H1 (cell line): ENCODE results near the gene SND1. TPM values are rescaled to one million over a fixed set of nuclear protein-coding genes. Genes with fewer than 3 reads are reported as not detected.

Experiments used
- CTCF ChIA-PET: fragments of 300-600 bp; sonication (Branson Sonifier 250); formaldehyde crosslinking; loops from one replicate; lab custom pipeline; 2021; ENCODE audit not compliant: partially characterized antibody; lab: Charles Lee
- POLR2A ChIA-PET: fragments of 300-600 bp; sonication (Branson Sonifier 250); formaldehyde crosslinking; loops from one replicate; lab custom pipeline; 2021; ENCODE audit warnings: inconsistent platforms; ENCODE audit not compliant: partially characterized antibody; lab: Charles Lee
- DNase-seq, 2 experiments: peaks; one replicate each; pipeline versions ENCODE4 v3.0.0 to v3.0.0-alpha.2; 2010 to 2022; ENCODE audit warnings: low spot score in 2 of 2, low read depth in 1 of 2, mixed read lengths in 1 of 2
- FAIRE-seq: peaks from 2 replicates; lab custom pipeline; 2011; peaks lifted over from hg19 to GRCh38; lab: Jason Lieb, UNC
- H2AFZ ChIP-seq: 2 replicates; pipeline ENCODE4 v1.8.1; 2012; ENCODE audit warnings: low read length, inconsistent platforms
- H2AK5ac ChIP-seq: 2 replicates; pipeline ENCODE4 v1.6.1; 2013; ENCODE audit warnings: low read depth, low read length
- H2BK120ac ChIP-seq: replicated peaks from 2 replicates; pipeline ENCODE3; 2013; ENCODE audit warnings: low read depth, low read length, inconsistent platforms
- H2BK12ac ChIP-seq: 2 replicates; pipeline ENCODE4 v1.6.1; 2013; ENCODE audit warnings: low read depth, low read length
- H2BK15ac ChIP-seq: 2 replicates; pipeline ENCODE4 v1.6.1; 2013; ENCODE audit warnings: low read length
- H2BK20ac ChIP-seq: 2 replicates; pipeline ENCODE4 v1.6.1; 2013; ENCODE audit warnings: low read length
- H2BK5ac ChIP-seq: 2 replicates; pipeline ENCODE4 v1.6.1; 2013; ENCODE audit warnings: low read depth, low read length
- H3K14ac ChIP-seq: 2 replicates; pipeline ENCODE4 v1.6.1; 2013; ENCODE audit warnings: inconsistent platforms; ENCODE audit not compliant: insufficient read length
- H3K18ac ChIP-seq: 2 replicates; pipeline ENCODE4 v1.6.1; 2013; ENCODE audit warnings: low read length; ENCODE audit errors: extremely low read depth
- H3K23ac ChIP-seq: 2 replicates; pipeline ENCODE4 v1.6.1; 2013; ENCODE audit warnings: inconsistent platforms; ENCODE audit not compliant: insufficient read length
- H3K23me2 ChIP-seq: 2 replicates; pipeline ENCODE4 v1.6.1; 2013; ENCODE audit warnings: low read depth, low read length
- H3K27ac ChIP-seq: 2 replicates; pipeline ENCODE4 v1.6.1; 2011; ENCODE audit warnings: low read depth, low read length, inconsistent platforms
- H3K27me3 ChIP-seq, 4 experiments: replicated peaks in 1 of 4; 1 replicate in 1 of 4; 2 replicates in 3 of 4; pipeline versions ENCODE4 v1.6.1 to v1.8.1; 2011 to 2013; ENCODE audit warnings: low read length in 3 of 4, mild to moderate bottlenecking in 3 of 4, inconsistent platforms in 2 of 4, mixed read lengths in 2 of 4, moderate library complexity in 1 of 4; ENCODE audit not compliant: control insufficient read depth in 3 of 4, insufficient read depth in 3 of 4; ENCODE audit errors: extremely low read depth in 1 of 4
- H3K36me3 ChIP-seq, 4 experiments: 2 replicates each; pipeline versions ENCODE4 v1.6.1 to v1.8.1; 2011 to 2013; ENCODE audit warnings: mild to moderate bottlenecking in 4 of 4, low read length in 3 of 4, moderate library complexity in 2 of 4, control low read depth in 1 of 4, inconsistent platforms in 1 of 4; ENCODE audit not compliant: insufficient read depth in 4 of 4, control insufficient read depth in 2 of 4
- H3K4ac ChIP-seq: replicated peaks from 2 replicates; pipeline ENCODE3; 2013; ENCODE audit warnings: low read length, low read depth, mixed read lengths, inconsistent platforms; ENCODE audit not compliant: insufficient read length
- H3K4me1 ChIP-seq, 4 experiments: replicated peaks in 1 of 4; 1 replicate in 1 of 4; 2 replicates in 3 of 4; pipeline versions ENCODE4 v1.6.1 to v1.8.1; 2011 to 2013; ENCODE audit warnings: low read length in 3 of 4, inconsistent platforms in 2 of 4, mixed read lengths in 1 of 4; ENCODE audit not compliant: insufficient read depth in 4 of 4, control insufficient read depth in 3 of 4
- H3K4me2 ChIP-seq, 2 experiments: 2 replicates each; pipeline versions ENCODE4 v1.6.1 to v1.8.1; 2011 to 2013; ENCODE audit warnings: low read depth in 2 of 2, low read length in 2 of 2, control low read depth in 1 of 2, inconsistent platforms in 1 of 2, mild to moderate bottlenecking in 1 of 2; ENCODE audit not compliant: insufficient read depth in 1 of 2
- H3K4me3 ChIP-seq, 4 experiments: fragments of 200-600, 300-600 bp in 1 of 4; sonication (generic), shearing (Covaris generic), sonication (Bioruptor Twin) in 1 of 4; 2 replicates each; pipeline versions ENCODE4 v1.5.1 to v1.8.1; 2011 to 2016; ENCODE audit warnings: low read length in 4 of 4, low read depth in 3 of 4, control low read depth in 2 of 4, inconsistent platforms in 2 of 4, mild to moderate bottlenecking in 2 of 4, mixed read lengths in 1 of 4, moderate library complexity in 1 of 4; ENCODE audit not compliant: insufficient read depth in 2 of 4; ENCODE audit errors: extremely low read depth in 1 of 4
- H3K56ac ChIP-seq: replicated peaks from 2 replicates; pipeline ENCODE3; 2013; ENCODE audit warnings: low read depth, mild to moderate bottlenecking, mixed read lengths, low read length, inconsistent platforms; ENCODE audit not compliant: insufficient read length
- H3K79me1 ChIP-seq: 2 replicates; pipeline ENCODE4 v1.6.1; 2013; ENCODE audit warnings: low read depth, low read length, control low read depth
- H3K79me2 ChIP-seq, 2 experiments: 2 replicates each; pipeline versions ENCODE4 v1.6.1 to v1.8.1; 2012 to 2013; ENCODE audit warnings: low read length in 2 of 2, mild to moderate bottlenecking in 2 of 2, inconsistent platforms in 1 of 2; ENCODE audit not compliant: insufficient read depth in 2 of 2, control insufficient read depth in 1 of 2
- H3K9ac ChIP-seq, 4 experiments: replicated peaks in 1 of 4; 1 replicate in 1 of 4; 2 replicates in 3 of 4; pipeline versions ENCODE4 v1.6.1 to v1.8.1; 2011 to 2013; ENCODE audit warnings: low read depth in 3 of 4, low read length in 3 of 4, control low read depth in 2 of 4, mild to moderate bottlenecking in 2 of 4, moderate library complexity in 2 of 4, inconsistent platforms in 1 of 4; ENCODE audit errors: extremely low read depth in 1 of 4
- H3K9me3 ChIP-seq, 2 experiments: 2 replicates each; pipeline versions ENCODE4 v1.6.1 to v1.8.1; 2012 to 2013; ENCODE audit warnings: mild to moderate bottlenecking in 2 of 2, moderate library complexity in 2 of 2, control low read depth in 1 of 2, inconsistent platforms in 1 of 2, low read depth in 1 of 2, low read length in 1 of 2, mixed read lengths in 1 of 2; ENCODE audit not compliant: insufficient read depth in 2 of 2
- H4K20me1 ChIP-seq, 2 experiments: replicated peaks in 1 of 2; 2 replicates each; pipeline versions ENCODE3 to v1.8.1; 2011 to 2013; ENCODE audit warnings: inconsistent platforms in 2 of 2, low read length in 2 of 2, mild to moderate bottlenecking in 1 of 2; ENCODE audit not compliant: insufficient read depth in 2 of 2, control insufficient read depth in 1 of 2
- H4K5ac ChIP-seq: 2 replicates; pipeline ENCODE4 v1.6.1; 2013; ENCODE audit warnings: low read length, low read depth, mixed read lengths, inconsistent platforms; ENCODE audit not compliant: insufficient read length
- H4K8ac ChIP-seq: 2 replicates; pipeline ENCODE4 v1.8.0; 2013; ENCODE audit warnings: mild to moderate bottlenecking, moderate library complexity, low read length, inconsistent platforms; ENCODE audit not compliant: insufficient read depth; ENCODE audit errors: extremely low read depth
- H4K91ac ChIP-seq: replicated peaks from 2 replicates; pipeline ENCODE3; 2013; ENCODE audit warnings: low read length, mixed read lengths, inconsistent platforms; ENCODE audit not compliant: insufficient read length
- BCL11A ChIP-seq, 2 experiments: IDR thresholded peaks; one replicate each; pipeline ENCODE4 v1.6.1; 2011; ENCODE audit warnings: low read depth in 2 of 2, low read length in 2 of 2, mild to moderate bottlenecking in 2 of 2
- GABPA ChIP-seq: IDR thresholded peaks from 2 replicates; pipeline ENCODE4 v1.6.1; 2011; ENCODE audit warnings: mild to moderate bottlenecking, low read length, moderate library complexity, borderline replicate concordance; ENCODE audit not compliant: insufficient read depth
- HDAC2 ChIP-seq, 2 experiments: fragments of 300-600 bp in 1 of 2; sonication (generic) in 1 of 2; IDR thresholded peaks; 2 replicates each; pipeline ENCODE4 v1.6.1; 2011 to 2012; ENCODE audit warnings: low read depth in 2 of 2, low read length in 2 of 2, mild to moderate bottlenecking in 2 of 2, moderate library complexity in 2 of 2, borderline replicate concordance in 1 of 2, inconsistent platforms in 1 of 2
- KDM4A ChIP-seq: IDR thresholded peaks from one replicate; pipeline ENCODE4 v1.7.1; 2012; ENCODE audit warnings: low read depth, mild to moderate bottlenecking, moderate library complexity, low read length, inconsistent platforms; ENCODE audit not compliant: severe bottlenecking
- PHF8 ChIP-seq: fragments of 200-600 bp; sonication (generic); conservative IDR thresholded peaks from 2 replicates; pipeline ENCODE4 v1.7.1; 2012; ENCODE audit warnings: low read depth, mild to moderate bottlenecking, inconsistent platforms, low read length, moderate library complexity
- RXRA ChIP-seq: IDR thresholded peaks from 2 replicates; pipeline ENCODE4 v1.6.1; 2011; ENCODE audit warnings: low read depth, mild to moderate bottlenecking, low read length, moderate library complexity; ENCODE audit not compliant: insufficient read depth
- SP4 ChIP-seq: IDR thresholded peaks from 2 replicates; pipeline ENCODE4 v1.6.1; 2012; ENCODE audit warnings: low read length, inconsistent platforms
- TAF1 ChIP-seq: IDR thresholded peaks from 2 replicates; pipeline ENCODE4 v1.6.1; 2011; ENCODE audit warnings: mild to moderate bottlenecking, low read depth, low read length
- TEAD4 ChIP-seq: IDR thresholded peaks from 2 replicates; pipeline ENCODE4 v1.6.1; 2012; ENCODE audit warnings: low read depth, low read length, inconsistent platforms, mixed read lengths
- WGBS, 2 experiments: shearing (Covaris generic) in 1 of 2; methylation state at CpG; one replicate each; pipeline versions ENCODE4 v1.1.6 to v1.1.7; 2013 to 2015; ENCODE audit warnings: low lambda C conversion rate in 2 of 2, mixed read lengths in 2 of 2, inconsistent platforms in 1 of 2, low coverage in 1 of 2, missing lambda C conversion rate in 1 of 2; ENCODE audit not compliant: insufficient replicate concordance in 2 of 2, insufficient coverage in 1 of 2, insufficient read length in 1 of 2; ENCODE audit errors: extremely low coverage in 1 of 2, missing lambda C conversion rate in 1 of 2; 5-methylcytosine and 5-hydroxymethylcytosine counted together
- polyA plus RNA-seq, 7 experiments: library from polyadenylated mRNA; depleted of rRNA in 3 of 7; stranded (reverse) in 5 of 7; unstranded in 2 of 7; fragments of >200 nt in 5 of 7; fragments of 200-250 nt in 2 of 7; gene quantifications; 1 replicate in 5 of 7; 2 replicates in 1 of 7; 4 replicates in 1 of 7; pipeline versions ENCODE4 v1.2.1 to v1.2.3, GENCODE V29; 2011 to 2013; ENCODE audit warnings: missing spikeins in 2 of 7, mixed read lengths in 2 of 7
- total RNA-seq: library from RNA; stranded (reverse); fragmentation: NEBNext Ultra II Directional; extraction: Animal tissue kit (Norgen Biotek cat#: 25700); gene quantifications from 2 replicates; pipeline ENCODE4 v1.2.1, GENCODE V29; 2021
- TF ChIP-seq, protein P1 (sequence below): IDR thresholded peaks from 2 replicates; pipeline ENCODE4 v1.6.1; 2011; ENCODE audit warnings: low read depth, mild to moderate bottlenecking, low read length; ENCODE audit not compliant: insufficient read depth
- TF ChIP-seq, protein P2 (sequence below): IDR thresholded peaks from 2 replicates; pipeline ENCODE4 v1.6.1; 2012; ENCODE audit warnings: low read length, inconsistent platforms

Gene SND1
- total and polyA plus RNA-seq, 2 of the 8 experiments (the other 6 are each of a cell fraction or from before 2014, with no cell fraction given), result 122 to 290 TPM

DNA sequence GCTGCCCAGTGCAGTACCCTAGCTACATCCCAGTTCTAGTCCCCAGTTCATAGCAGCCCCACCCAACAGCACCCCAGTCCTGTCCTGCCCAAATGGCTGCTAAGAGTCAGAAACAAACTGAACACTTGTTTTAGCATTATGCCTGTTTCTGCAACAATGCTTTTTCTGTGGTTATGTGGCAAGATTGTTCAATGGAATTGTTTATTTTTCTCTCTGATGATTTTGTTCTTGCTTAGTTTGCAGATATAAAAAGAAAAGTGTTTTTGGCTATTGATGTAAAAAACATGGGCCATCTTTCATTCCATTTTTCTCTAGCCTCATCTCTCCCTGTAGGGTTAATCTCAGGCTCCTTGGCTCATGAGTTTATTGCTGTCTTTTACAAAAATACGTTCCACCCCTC is 336.8 kb downstream of the SND1 start:
- Histone ChIP-seq H3K18ac (no peak overlapping the region), H3K79me1 (no peaks in the 10 kb centered on the region; the same call in 1 of the 2 replicates), H3K27me3 (no peaks in the 10 kb centered on the region), H3K4me3 (no peak overlapping the region), H3K23ac (no peak overlapping the region), H3K9ac (no peak overlapping the region), H4K8ac (no peak overlapping the region), H4K91ac (no peak overlapping the region), H3K27ac (no peak overlapping the region), H2AK5ac (no peak overlapping the region), H3K14ac (no peak overlapping the region), H2BK15ac (no peak overlapping the region), H3K4ac (no peak overlapping the region), H2BK12ac (no peak overlapping the region), H2BK5ac (no peak overlapping the region), H4K20me1 (peaks cover 0 to 3% of the 10 kb centered on the region in 2 experiments), H2BK20ac (no peak overlapping the region), H3K23me2 (peaks cover 2% of the 10 kb centered on the region), H3K79me2 (no peaks in the 10 kb centered on the region), H3K56ac (no peak overlapping the region), H3K9me3 (no peaks in the 10 kb centered on the region), H2BK120ac (no peak overlapping the region), H4K5ac (no peak overlapping the region), H3K4me2 (no peak overlapping the region), H3K4me1 (peaks cover 6 to 17% (median 13%) of the 10 kb centered on the region in 4 experiments; a peak in 6 of 7 replicates), H3K36me3 (peaks cover 0 to 11% (median 5%) of the 10 kb centered on the region in 4 experiments; a peak in 3 of 8 replicates), H2AFZ (no peak overlapping the region)
- ChIA-PET CTCF (interaction anchor here (1.1 to 2.6 kb wide), 8 partner anchors 10 to 281 kb away, joined by 3 to 9 read pairs (median 3); no protein-coding TSS in a partner anchor), POLR2A (no interaction called here)
- 85% methylated on average over 1 of the region's 1 CpG; no CpG with 5 or more reads in 1 of the 2 experiments for WGBS, 2 experiments
- DNase-seq (no peak), FAIRE-seq (no peak)
- TF ChIP-seq TEAD4, result no peak
- TF ChIP-seq PHF8, result no peak
- no peak for TF ChIP-seq GABPA
- no peak for TF ChIP-seq TAF1
- TF ChIP-seq KDM4A, result no peak
- TF ChIP-seq, protein P1, sequence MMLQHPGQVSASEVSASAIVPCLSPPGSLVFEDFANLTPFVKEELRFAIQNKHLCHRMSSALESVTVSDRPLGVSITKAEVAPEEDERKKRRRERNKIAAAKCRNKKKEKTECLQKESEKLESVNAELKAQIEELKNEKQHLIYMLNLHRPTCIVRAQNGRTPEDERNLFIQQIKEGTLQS, result no peak
- TF ChIP-seq, protein P2, sequence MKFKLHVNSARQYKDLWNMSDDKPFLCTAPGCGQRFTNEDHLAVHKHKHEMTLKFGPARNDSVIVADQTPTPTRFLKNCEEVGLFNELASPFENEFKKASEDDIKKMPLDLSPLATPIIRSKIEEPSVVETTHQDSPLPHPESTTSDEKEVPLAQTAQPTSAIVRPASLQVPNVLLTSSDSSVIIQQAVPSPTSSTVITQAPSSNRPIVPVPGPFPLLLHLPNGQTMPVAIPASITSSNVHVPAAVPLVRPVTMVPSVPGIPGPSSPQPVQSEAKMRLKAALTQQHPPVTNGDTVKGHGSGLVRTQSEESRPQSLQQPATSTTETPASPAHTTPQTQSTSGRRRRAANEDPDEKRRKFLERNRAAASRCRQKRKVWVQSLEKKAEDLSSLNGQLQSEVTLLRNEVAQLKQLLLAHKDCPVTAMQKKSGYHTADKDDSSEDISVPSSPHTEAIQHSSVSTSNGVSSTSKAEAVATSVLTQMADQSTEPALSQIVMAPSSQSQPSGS, result no peak
- no peak for TF ChIP-seq HDAC2 (IDR thresholded peaks at IDR 0.05; ENCODE audit: borderline replicate concordance in 1 of 2, low read depth in 2 of 2, low read length in 2 of 2)
- no peak for TF ChIP-seq RXRA
- no peak for TF ChIP-seq SP4
- no peak for TF ChIP-seq BCL11A (IDR thresholded peaks at IDR 0.05; ENCODE audit: low read depth in 2 of 2, low read length in 2 of 2)
